ENCODE results near the gene UBA6.
"Not testable (repeated sequence)": the region's sequence is repeated elsewhere in the genome, so short reads cannot be mapped to it uniquely, and the experiment has no call there.

Gene UBA6

GRCh38 chr4:67660418-67660817, 40.5 kb downstream of the UBA6 start:
- DNase-seq (ENCODE audit: low read depth), result no peak

- DNase-seq (ENCODE audit: low read depth), result no peak
These were observed 41.9 kb downstream of the UBA6 start for GRCh38 chr4:67659065-67659464.

GRCh38 chr4:67658302-67658701, 42.7 kb downstream of the UBA6 start:
- no peak for DNase-seq (ENCODE audit: low read depth)

- DNase-seq (ENCODE audit: low read depth), result no peak
These were observed 49.4 kb downstream of the UBA6 start for GRCh38 chr4:67651536-67651935.

GRCh38 chr4:67638136-67638535, 62.8 kb downstream of the UBA6 start:
- no peak for DNase-seq (ENCODE audit: low read depth)

- not testable (repeated sequence) for DNase-seq (ENCODE audit: low read depth)
These were observed 64.0 kb downstream of the UBA6 start for GRCh38 chr4:67636978-67637377.

- no peak for DNase-seq (ENCODE audit: low read depth)
These were observed 65.6 kb downstream of the UBA6 start for GRCh38 chr4:67635331-67635730.

GRCh38 chr4:67634741-67635140, 66.2 kb downstream of the UBA6 start:
- DNase-seq (ENCODE audit: low read depth), result no peak

- no peak for DNase-seq (ENCODE audit: low read depth)
These were observed 68.5 kb downstream of the UBA6 start for GRCh38 chr4:67632492-67632891.

GRCh38 chr4:67624939-67625338, 76.0 kb downstream of the UBA6 start:
- no peak for DNase-seq (ENCODE audit: low read depth)

- no peak for DNase-seq (ENCODE audit: low read depth)
These were observed 84.5 kb downstream of the UBA6 start for GRCh38 chr4:67616478-67616877.

GRCh38 chr4:67615119-67615518, 85.8 kb downstream of the UBA6 start:
- no peak for DNase-seq (ENCODE audit: low read depth)

GRCh38 chr4:67614186-67614585, 86.8 kb downstream of the UBA6 start:
- DNase-seq (ENCODE audit: low read depth), result no peak

- DNase-seq (ENCODE audit: low read depth), result no peak
These were observed 92.9 kb downstream of the UBA6 start for GRCh38 chr4:67608027-67608426.

GRCh38 chr4:67604749-67605148, 96.2 kb downstream of the UBA6 start:
- DNase-seq (ENCODE audit: low read depth), result no peak

GRCh38 chr4:67604029-67604381, 97.0 kb downstream of the UBA6 start:
- no peak for DNase-seq (ENCODE audit: low read depth)

GRCh38 chr4:67603310-67604028, 97.5 kb downstream of the UBA6 start:
- no peak for DNase-seq (ENCODE audit: low read depth)

- DNase-seq (ENCODE audit: low read depth), result no peak
These were observed 107.2 kb downstream of the UBA6 start for GRCh38 chr4:67593741-67594175.

GRCh38 chr4:67587156-67587555, 113.8 kb downstream of the UBA6 start:
- no peak for DNase-seq (ENCODE audit: low read depth)

- DNase-seq (ENCODE audit: low read depth), result no peak
These were observed 116.5 kb downstream of the UBA6 start for GRCh38 chr4:67584496-67584895.

GRCh38 chr4:67581913-67582312, 119.0 kb downstream of the UBA6 start:
- DNase-seq (ENCODE audit: low read depth), result no peak

GRCh38 chr4:67581208-67581857, 119.6 kb downstream of the UBA6 start:
- no peak for DNase-seq (ENCODE audit: low read depth)

- no peak for DNase-seq (ENCODE audit: low read depth)
These were observed 120.4 kb downstream of the UBA6 start for GRCh38 chr4:67580577-67580976.

- DNase-seq (ENCODE audit: low read depth), result no peak
These were observed 124.4 kb downstream of the UBA6 start for GRCh38 chr4:67576538-67576937.
